HL-60/S4 treated with phorbol 12-myristate 13-acetate at 8.2 ng/mL for 4 days and 3 days (cell line): ENCODE measurements around the gene PSMB10.
"Not testable (repeated sequence)": the region's sequence is repeated elsewhere in the genome, so short reads cannot be mapped to it uniquely, and the experiment has no call there.

ENCODE experiments used
- in situ Hi-C: fragments of 300-500 bp; cut with MboI; formaldehyde crosslinking; loops from 2 replicates; pipeline ENCODE4 v1.15.0; 2022; ENCODE audit warnings: low sequenced_read_pairs

The PSMB10 gene

DNA sequence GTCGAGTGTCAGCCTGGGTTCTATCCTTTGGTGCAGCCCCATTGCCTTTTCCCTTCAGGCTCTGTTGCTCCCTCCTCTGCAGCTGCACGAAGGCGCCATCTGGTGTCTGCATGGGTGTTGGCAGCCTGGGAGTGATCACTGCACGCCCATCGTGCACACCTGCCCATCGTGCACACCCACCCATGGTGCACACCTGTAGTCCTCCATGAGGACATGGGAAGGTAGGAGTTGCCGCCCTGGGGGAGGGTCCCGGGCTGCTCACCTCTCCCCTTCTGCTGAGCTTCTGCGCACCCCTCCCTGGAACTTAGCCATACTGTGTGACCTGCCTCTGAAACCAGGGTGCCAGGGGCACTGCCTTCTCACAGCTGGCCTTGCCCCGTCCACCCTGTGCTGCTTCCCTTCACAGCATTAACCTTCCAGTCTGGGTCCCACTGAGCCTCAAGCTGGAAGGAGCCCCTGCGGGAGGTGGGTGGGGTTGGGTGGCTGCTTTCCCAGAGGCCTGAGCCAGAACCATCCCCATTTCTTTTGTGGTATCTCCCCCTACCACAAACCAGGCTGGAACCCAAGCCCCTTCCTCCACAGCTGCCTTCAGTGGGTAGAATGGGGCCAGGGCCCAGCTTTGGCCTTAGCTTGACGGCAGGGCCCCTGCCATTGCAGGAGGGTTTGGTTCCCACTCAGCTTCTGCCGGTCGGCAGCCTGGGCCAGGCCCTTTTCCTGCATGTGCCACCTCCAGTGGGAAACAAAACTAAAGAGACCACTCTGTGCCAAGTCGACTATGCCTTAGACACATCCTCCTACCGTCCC, 7.9 kb downstream of the PSMB10 start:
- in situ Hi-C loops: no loop called here

DNA sequence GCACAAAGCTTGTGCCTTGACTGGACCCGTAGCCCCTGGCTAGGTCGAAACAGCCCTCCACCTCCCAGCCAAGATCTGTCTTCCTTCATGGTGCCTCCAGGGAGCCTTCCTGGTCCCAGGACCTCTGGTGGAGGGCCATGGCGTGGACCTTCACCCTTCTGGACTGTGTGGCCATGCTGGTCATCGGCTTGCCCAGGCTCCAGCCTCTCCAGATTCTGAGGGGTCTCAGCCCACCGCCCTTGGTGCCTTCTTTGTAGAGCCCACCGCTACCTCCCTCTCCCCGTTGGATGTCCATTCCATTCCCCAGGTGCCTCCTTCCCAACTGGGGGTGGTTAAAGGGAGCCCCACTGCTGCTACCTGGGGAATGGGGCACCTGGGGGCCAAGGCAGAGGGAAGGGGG, 8.5 kb downstream of the PSMB10 start:
- in situ Hi-C loops: no loop called here

DNA sequence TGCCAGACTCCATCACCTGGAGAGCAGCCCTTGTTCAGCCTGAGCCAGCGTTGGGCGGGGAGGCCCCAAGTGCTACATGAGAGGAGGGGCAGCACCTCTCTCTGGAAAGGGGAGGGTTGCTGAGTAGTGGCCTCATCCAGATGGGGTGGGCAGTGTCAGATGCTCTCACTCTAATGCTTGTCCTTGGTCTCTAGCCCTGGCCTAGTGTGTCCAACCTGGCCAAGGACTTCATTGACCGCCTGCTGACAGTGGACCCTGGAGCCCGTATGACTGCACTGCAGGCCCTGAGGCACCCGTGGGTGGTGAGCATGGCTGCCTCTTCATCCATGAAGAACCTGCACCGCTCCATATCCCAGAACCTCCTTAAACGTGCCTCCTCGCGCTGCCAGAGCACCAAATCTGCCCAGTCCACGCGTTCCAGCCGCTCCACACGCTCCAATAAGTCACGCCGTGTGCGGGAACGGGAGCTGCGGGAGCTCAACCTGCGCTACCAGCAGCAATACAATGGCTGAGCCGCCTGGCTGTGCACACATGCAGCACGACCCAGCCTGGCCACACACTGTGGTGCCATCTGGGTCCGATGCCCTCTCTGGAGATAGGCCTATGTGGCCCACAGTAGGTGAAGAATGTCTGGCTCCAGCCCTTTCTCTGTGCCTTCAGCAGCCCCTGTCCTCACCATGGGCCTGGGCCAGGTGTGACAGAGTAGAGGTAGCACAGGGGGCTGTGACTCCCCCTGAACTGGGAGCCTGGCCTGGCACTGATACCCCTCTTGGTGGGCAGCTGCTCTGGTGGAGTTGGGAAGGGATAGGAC, 9.3 kb downstream of the PSMB10 start:
- in situ Hi-C loops: no loop called here

DNA sequence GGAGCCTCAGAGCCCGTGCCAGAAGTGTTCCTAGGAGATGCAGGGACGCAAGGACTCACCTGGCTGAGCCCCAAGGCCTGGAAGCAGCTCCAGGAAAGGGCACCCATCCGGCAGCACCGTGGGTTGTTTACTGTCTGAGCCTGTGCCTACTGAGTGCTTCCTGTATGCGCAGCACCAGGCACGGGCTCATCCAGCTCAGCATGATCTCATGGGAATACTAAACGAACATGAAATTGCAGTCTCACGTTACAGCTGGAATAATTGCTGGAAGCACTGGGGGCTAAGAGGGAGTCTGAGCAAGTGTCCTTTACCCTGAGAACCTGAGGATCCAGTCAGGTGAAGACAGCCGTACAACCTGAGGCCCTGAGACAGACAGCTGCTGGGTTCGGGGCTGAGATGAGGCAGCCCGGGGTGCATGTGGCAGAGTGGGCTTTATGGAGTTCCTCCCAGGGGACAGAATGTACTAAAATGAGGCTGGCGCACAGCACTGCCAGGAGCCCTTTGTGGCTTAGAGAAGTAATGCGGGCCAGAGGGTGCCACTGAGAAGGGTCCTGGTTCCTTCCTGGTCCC, 10.4 kb downstream of the PSMB10 start:
- in situ Hi-C loops: no loop called here

DNA sequence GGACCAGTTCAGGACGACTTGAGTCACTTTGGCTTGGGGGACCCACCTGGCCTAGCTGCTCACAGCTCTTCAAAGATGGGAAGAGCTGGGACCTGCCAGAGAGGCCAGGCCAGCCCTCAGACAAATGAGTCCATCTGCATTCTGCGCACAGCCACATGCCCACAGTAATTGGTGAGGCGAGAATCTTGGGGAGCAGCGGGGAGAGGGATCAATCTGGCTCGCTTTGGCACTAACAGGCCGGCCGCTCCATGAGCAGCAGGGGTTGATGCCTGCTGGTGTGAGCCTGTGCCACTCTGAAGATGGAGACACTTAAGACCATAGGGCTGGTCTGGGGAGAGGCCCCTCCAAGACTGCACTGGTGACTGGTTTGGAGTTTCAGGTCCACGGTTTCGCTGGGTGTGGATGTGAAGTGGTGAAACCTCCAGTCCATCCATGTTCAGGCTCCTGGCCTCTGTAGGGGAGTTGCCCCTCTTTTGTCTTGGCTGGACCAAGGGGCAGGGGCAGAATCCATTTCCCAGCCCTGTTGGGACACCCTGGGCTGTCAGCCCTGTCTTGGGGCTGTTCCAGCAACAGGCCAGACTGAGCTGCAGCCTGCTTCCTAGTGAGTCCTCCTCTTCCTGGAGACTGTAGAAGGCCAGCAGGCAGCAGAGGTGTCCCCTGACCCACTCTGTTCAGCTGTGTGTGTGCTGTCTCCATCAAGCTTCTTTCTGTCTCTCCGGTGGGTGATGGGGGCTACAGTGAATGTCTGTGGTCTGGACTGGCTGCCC, 12.3 kb downstream of the PSMB10 start:
- in situ Hi-C loops: no loop called here

DNA sequence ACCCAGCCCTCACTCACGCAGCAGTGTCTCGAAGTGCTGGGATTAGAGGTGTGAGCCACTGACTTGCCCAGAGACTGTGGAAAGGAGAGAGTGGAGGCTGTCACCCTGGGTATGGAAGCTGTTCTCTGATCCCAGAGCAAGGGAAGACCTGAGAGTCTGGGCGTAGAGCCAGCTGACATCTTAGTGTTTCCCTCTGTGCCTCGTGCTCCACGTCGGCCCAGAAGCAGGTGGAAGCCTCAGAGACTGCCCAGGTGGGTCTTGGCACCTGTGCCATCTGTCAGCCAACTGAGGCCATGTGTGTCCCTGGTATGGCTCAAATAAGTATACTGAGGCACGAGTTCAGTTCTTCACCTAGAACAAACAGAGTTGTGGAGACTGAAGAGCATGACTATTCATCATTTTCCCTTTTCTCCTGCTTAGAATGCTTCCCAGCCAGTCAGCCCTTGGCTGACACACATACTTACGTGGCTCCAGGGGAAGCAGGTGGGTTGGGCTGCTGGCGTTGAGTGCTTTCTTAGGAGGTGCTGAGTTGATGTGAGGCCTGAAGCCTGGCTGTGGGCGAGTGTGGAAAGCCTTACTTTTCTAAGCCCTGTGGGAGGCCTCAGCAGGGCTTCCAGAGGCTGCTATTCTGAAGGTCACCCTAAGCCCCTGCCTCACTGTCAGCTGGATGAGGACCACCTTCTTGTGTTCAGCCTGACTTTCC, 13.1 kb downstream of the PSMB10 start:
- in situ Hi-C loops: no loop called here

DNA sequence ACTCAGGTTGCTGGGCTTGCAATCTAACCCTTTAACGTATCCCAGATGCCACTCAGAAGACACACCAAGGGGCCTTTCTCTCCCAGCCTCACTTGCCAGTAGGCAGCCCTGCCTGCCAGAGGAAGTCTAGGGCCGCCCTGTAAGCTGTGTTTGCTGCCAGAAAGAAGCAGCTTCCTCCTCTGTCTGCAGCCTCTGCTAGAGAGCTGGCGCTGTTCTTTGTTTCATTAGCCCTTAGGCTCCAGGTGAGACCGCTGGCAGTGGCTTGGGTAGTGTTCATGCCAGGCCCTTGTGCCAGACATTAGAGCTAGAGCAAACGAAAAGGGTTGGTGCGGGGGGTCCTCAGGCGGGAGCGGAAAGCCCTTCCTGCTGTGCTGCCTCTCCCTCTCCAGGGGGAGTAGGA, 13.9 kb downstream of the PSMB10 start:
- in situ Hi-C loops: no loop called here

DNA sequence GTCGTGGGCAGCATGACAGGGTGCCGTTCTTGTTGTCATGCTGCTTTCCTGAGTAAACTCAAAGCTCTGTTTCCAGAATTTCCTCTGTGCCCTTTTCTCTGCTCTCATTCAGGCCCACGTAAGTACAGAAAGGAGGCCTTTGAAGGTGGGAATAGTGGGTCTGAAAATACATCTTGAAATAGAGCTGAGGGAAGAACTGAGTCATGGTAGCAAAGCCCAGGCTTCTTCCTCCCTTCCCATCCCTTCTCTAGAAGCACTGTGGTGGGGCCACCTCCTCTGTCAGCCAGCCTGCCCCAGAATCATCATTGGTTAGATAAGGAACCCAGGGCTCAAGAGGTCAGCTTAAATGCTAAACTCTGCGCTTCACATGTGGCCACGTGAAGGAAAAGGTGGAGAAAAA, 14.4 kb downstream of the PSMB10 start:
- in situ Hi-C loops: no loop called here

DNA sequence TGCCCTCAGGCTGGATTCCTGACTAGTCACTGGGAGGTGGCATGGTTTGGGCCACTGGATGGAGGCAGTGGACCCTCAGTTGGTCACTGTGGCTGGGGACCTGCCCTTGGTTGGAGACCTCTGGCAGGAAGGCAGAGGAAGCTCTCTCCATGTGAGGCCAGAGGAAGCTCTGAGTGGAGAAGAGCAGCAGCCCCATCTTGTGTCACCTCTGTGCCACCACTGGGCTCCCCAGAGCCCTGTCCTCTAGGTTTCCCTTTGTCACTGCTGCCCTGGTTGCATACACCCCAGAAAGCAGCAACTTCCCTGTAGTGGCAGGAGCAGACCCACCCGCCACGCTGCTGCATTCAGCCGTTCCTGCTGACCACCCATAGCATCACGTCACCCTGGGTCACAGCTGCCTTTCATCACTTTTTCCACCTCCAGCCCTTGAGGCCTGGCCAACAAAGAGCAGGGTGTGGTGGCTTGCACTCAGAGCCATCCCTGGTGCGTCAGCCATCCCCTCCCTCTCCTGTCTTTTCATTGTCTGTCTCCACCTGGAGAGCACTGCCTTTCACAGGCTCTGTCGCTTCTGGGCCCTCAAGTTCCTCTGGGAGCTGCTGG, 16.9 kb downstream of the PSMB10 start:
- in situ Hi-C loops: no loop called here

DNA sequence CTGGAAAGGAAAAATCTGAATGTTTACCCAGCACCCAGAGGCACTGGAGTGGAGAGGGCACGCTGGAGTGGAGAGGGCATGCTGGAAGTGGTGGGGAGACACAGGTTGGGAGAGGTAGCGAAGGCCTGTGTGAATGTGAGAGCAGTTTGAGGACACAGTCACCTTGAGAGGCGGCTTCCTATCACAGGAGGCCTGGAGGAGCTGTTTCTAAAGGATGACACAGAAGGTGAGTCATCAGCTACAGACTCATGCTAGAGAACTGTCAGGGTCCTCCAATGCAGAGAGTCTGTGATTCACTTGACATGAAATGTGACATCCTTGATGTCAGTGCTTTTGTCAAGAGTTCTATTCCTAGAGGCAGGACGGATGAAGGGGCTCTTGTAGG, 18.8 kb downstream of the PSMB10 start:
- in situ Hi-C loops: no loop called here

DNA sequence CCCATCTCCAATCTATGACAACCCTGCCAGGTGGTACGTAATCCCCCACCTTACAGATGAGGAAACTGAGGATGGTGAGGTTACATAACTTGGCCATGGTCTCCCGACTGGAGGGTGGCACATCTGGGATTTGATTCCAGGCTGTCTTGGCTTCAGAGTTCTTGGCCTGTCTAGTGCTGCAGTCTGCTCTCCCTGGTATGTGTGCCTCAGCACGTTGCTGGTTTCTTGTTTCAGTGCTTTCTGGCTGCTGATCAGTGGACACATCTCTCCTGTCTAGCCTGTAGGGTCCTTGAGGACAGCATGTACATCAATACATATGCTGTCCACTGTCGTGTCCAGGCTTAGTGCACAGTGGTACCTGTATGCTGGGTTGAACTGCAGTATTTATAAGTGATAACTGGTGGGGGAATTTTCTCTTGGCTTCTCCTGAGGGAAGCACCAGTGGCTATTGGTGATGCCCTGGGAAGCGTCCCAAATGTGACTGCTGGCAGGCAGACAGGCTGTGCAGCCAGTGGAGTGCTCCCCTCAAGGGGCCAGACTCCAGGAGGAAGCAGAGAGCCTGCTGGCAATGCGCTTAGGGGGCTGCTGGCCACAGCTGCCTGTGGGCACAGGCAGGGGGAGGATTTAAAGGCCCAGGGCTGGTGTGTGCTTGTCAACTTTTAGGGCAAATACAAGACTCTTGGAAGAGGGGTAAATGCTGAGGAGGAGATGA, 19.4 kb downstream of the PSMB10 start:
- in situ Hi-C loops: no loop called here

DNA sequence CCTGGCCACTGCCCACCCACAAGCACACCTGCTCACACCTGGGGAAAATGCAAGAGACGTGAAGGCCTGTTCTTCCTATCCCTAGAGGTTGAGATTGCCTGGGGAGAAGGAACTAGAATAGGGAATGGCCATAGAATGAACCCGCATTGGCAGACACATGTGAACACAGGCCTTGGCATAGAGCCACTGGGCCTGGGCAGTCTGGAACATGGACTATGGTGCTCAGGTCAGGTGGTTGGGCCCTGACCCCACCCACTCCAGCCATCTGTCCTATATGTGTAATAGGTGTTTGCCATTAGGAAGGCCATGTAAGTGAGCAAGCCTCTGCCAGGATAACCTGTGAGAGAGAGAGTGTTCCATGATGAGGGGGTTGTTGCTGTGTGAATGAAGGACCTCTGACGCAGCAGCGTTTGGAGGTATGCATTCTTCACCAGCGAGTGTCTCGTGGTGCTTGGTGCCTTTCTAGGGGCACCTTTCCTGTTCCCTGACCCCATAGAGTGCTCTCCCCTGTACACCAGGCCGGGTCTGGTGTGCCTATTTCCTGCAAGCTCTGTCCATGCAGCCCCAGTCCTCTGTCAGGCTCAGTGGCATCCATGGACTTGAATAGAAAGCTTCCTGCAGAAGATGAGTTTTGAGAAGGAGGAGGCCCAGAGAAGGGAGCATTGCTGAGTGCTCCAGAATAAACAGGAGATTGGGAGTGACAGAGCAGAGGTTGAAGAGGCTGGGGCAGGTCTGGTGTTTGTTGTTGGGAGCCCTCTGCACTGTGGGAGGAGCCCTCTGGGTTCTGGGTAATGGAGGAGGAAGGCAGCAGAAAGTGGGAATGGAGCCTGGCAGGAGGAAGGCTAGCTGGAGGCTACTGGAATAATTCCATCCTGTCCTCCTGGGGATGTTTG, 20.6 kb downstream of the PSMB10 start:
- in situ Hi-C loops: no loop called here

DNA sequence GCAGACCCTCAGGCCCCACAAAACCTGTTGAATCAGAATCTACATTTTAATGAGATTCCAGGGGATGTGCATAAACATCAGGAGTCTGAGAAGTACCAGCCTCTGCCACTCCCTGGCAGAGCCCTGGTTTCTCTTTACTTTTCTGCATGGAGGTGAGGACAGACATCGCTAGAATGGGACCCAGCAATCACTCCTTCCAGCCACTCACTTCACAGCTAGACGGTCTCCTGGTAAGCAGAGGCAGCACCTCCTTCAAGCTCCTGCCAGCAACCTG, 21.2 kb downstream of the PSMB10 start:
- in situ Hi-C loops: not testable (repeated sequence)

DNA sequence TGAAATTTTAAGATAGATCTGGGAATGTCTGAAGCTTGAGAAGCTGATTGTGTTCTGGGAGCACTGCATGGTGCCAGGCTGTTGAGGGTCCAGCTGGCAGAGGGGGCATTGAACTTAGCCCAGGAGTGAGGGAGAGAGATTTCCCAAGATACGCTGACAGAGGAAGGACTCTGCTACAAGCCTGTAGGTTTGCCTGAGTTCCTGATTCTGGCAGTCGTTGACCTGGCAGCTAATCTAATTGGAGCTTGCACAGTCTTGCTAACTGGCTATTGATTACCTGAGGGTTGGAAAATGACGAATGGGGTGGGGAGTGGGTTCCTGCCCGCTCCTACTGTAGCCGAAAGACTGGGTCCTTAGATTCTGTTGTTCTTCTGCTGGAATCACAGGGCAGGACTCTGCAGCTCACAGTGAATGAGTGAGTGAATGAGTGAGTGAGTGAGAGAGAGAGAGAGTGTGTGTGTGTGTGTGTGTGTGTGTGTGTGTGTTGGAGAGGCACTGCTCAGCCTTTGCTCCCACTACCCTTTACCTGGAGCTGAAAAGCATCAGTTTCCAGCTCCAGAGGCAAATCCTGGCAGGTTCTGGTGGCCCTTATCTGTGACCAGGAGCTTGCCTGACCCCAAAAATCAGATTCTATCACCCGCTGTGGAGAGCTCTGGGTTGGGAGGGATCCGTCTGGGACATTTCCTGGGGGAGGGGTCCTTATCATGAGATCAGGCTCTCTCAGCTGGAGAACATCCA, 21.7 kb downstream of the PSMB10 start:
- in situ Hi-C loops: no loop called here

DNA sequence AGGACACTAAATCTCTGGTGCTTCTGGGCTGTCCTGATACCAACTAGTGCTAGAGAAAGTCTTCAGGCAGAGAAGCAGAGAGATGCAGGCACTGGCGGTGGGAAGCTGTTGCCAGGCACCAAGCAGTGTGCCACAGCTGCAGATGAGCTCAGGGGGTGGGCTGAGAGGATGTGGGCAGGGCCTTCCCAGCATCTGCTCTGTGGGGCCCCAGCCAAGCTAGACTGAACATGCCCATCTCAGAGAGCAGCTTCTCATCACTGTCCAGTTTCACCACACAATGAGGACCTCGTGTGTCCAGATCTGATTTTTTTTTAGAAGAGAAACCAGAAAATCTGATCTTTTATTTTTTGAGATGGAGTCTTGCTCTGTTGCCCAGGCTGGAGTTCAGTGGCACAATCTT, 26.5 kb downstream of the PSMB10 start:
- in situ Hi-C loops: no loop called here

DNA sequence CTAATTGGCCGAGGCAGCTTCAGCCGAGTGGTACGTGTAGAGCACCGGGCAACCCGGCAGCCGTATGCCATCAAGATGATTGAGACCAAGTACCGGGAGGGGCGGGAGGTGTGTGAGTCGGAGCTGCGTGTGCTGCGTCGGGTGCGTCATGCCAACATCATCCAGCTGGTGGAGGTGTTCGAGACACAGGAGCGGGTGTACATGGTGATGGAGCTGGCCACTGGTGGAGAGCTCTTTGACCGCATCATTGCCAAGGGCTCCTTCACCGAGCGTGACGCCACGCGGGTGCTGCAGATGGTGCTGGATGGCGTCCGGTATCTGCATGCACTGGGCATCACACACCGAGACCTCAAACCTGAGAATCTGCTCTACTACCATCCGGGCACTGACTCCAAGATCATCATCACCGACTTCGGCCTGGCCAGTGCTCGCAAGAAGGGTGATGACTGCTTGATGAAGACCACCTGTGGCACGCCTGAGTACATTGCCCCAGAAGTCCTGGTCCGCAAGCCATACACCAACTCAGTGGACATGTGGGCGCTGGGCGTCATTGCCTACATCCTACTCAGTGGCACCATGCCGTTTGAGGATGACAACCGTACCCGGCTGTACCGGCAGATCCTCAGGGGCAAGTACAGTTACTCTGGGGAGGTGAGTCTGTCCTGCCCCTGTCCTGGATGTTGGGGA, 27.5 kb downstream of the PSMB10 start:
- in situ Hi-C loops: no loop called here

DNA sequence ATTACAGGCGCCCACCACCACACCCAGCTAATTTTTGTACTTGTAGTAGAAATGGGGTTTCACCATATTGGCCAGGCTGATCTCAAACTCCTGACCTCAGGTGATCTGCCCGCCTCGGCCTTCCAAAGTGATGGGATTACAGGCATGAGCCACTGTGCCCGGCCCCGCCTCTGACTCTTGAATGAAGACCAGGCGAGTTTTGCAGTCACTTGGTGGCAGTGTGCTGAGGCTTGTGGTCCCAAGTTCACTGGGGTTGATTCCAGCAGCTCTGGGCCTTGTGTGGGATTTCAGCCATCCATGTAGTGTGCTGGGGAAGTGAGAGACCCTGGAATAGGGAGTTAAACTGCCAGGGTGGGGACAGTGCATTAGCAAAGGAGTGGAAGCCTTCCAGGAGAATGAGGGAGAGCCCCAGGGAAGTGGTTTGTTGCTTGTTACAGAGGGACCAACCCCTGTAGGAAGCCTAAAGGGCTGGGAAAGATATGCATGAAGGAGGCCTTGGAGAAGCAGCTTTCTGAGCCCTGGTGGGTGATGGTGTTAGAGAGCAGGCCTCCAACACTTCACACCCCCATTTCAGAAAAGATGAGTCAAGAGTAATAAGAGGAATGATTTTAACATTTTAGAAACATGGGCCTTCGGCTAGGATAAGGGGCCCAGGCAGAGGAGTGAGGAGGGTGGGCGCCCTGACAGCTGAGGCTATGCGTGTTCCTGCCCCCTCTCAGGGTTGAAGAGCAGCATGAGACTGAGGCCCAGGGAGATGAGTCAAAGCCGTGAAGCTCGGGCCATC, 29.1 kb downstream of the PSMB10 start:
- in situ Hi-C loops: no loop called here
